ENCODE data around the gene SEMA4G. TPM values are rescaled to one million over a fixed set of nuclear protein-coding genes. Genes with fewer than 3 reads are reported as not detected.

The SEMA4G gene
- total and polyA plus RNA-seq, 8 donors, result 2.7 to 44.2 (median 33.9) TPM

- intact Hi-C loops (cut with DNase I), result no loop called here
- H3K36me3 ChIP-seq, result no peaks in the 10 kb centered on the region
- DNase-seq (peak; percentile 50 to 95 (median 76)), ATAC-seq (peak; percentile 80)
- no peak overlapping the region for H3K27ac ChIP-seq
- H3K27me3 ChIP-seq, result peaks cover 0 to 33% of the 10 kb centered on the region in 2 donors
- H3K4me3 ChIP-seq, result no peak overlapping the region
- H3K9me3 ChIP-seq, result no peaks in the 10 kb centered on the region
- TF ChIP-seq CTCF (IDR thresholded peaks at IDR 0.05), result peak; percentile 76 to 91
- H3K4me1 ChIP-seq, result peaks cover 4 to 39% of the 10 kb centered on the region in 2 donors
Observed at GRCh38 chr10:101014230-101014884, 45.1 kb downstream of the SEMA4G start.

GRCh38 chr10:101014966-101015581, 45.8 kb downstream of the SEMA4G start:
- Histone ChIP-seq H3K4me3 (no peak overlapping the region), H3K27me3 (peaks cover 0 to 33% of the 10 kb centered on the region in 2 donors), H3K27ac (no peak overlapping the region), H3K4me1 (peaks cover 4 to 39% of the 10 kb centered on the region in 2 donors), H3K9me3 (no peaks in the 10 kb centered on the region), H3K36me3 (no peaks in the 10 kb centered on the region)
- ATAC-seq (no peak), DNase-seq (peak in 1 of 4 donors; percentile 12)
- intact Hi-C loops (cut with DNase I), result no loop called here
- TF ChIP-seq CTCF (IDR thresholded peaks at IDR 0.05), result no peak

GRCh38 chr10:101015582-101015973, 46.3 kb downstream of the SEMA4G start:
- no peak for ATAC-seq
- intact Hi-C loops (cut with DNase I), result no loop called here
- DNase-seq, result peak in 1 of 4 donors; percentile 73
- peaks cover 0 to 33% of the 10 kb centered on the region in 2 donors for H3K27me3 ChIP-seq
- no peaks in the 10 kb centered on the region for H3K9me3 ChIP-seq
- H3K27ac ChIP-seq, result no peak overlapping the region
- no peak overlapping the region for H3K4me3 ChIP-seq
- TF ChIP-seq CTCF (IDR thresholded peaks at IDR 0.05), result no peak
- H3K36me3 ChIP-seq, result no peaks in the 10 kb centered on the region
- H3K4me1 ChIP-seq, result peaks cover 4 to 39% of the 10 kb centered on the region in 2 donors

- no peak for TF ChIP-seq CTCF (IDR thresholded peaks at IDR 0.05)
- Histone ChIP-seq H3K4me3 (no peak overlapping the region), H3K4me1 (peaks cover 4 to 39% of the 10 kb centered on the region in 2 donors), H3K27ac (no peak overlapping the region), H3K27me3 (peaks cover 0 to 33% of the 10 kb centered on the region in 2 donors), H3K36me3 (no peaks in the 10 kb centered on the region), H3K9me3 (no peaks in the 10 kb centered on the region)
- ATAC-seq (no peak), DNase-seq (peak in 1 of 4 donors; percentile 15)
- intact Hi-C loops (cut with DNase I), result no loop called here
Observed at GRCh38 chr10:101016814-101017213, 47.5 kb downstream of the SEMA4G start.

GRCh38 chr10:101018118-101018599, 48.9 kb downstream of the SEMA4G start:
- peaks cover 0 to 33% of the 10 kb centered on the region in 2 donors for H3K27me3 ChIP-seq
- no peak overlapping the region for H3K4me3 ChIP-seq
- no peak overlapping the region for H3K27ac ChIP-seq
- H3K36me3 ChIP-seq, result no peaks in the 10 kb centered on the region
- no peaks in the 10 kb centered on the region for H3K9me3 ChIP-seq
- peaks cover under 1 to 25% of the 10 kb centered on the region in 2 donors for H3K4me1 ChIP-seq
- no peak for ATAC-seq
- intact Hi-C loops (cut with DNase I), result no loop called here
- peak in 1 of 4 donors; percentile 57 for DNase-seq
- TF ChIP-seq CTCF (IDR thresholded peaks at IDR 0.05), result no peak
